ENCODE data around the gene PGLYRP2. TPM values are rescaled to one million over a fixed set of nuclear protein-coding genes. Genes with fewer than 3 reads are reported as not detected.

Gene PGLYRP2
- total and polyA plus RNA-seq, 9 of the 15 experiments (the other 6 are each of a cell fraction or from before 2014, with no cell fraction given): not detected

DNA sequence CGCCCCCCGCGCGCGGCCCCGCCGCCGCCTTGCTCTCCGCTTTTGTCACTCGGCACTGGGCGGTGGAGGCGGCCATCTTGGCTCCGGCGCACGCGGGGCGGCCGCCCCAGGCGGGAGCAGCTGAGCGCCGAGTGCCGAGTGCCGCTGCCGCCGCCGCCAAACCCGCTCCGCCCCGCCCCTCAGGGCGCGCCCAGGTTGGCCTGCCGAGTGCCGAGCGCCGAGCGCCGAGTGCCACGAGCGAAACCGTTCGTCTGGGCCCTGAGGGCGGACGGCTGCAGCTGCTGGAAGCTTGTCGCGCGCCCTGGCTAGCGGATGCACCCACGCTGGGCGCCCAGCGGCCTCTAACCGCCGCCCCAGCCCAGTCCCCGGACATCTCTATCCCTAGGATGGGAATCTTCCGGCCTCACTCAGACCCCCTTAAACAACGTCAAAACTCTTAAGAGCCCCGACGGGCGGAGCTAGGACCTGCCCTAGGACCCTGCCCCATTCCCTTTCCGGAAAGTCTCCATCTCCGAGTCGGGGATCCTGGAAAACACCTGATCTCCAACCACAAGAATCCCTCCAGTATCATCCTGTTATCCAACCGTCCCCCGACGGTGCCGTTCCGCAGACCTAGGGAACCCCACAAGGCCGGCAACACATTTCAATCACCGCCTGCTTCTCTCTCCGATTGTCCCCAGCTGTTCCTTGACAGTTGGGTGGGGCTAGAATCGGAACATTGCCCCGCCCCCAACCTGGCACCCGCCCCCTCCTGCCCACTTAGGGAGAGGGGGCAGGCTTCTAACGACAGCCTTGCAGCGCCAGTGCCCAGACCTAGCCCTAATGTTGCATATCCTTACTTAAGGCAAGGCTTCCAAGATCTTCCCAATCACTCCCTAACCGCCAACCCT lies 46.4 kb downstream of the PGLYRP2 start (continued):
- TF ChIP-seq, protein P1, sequence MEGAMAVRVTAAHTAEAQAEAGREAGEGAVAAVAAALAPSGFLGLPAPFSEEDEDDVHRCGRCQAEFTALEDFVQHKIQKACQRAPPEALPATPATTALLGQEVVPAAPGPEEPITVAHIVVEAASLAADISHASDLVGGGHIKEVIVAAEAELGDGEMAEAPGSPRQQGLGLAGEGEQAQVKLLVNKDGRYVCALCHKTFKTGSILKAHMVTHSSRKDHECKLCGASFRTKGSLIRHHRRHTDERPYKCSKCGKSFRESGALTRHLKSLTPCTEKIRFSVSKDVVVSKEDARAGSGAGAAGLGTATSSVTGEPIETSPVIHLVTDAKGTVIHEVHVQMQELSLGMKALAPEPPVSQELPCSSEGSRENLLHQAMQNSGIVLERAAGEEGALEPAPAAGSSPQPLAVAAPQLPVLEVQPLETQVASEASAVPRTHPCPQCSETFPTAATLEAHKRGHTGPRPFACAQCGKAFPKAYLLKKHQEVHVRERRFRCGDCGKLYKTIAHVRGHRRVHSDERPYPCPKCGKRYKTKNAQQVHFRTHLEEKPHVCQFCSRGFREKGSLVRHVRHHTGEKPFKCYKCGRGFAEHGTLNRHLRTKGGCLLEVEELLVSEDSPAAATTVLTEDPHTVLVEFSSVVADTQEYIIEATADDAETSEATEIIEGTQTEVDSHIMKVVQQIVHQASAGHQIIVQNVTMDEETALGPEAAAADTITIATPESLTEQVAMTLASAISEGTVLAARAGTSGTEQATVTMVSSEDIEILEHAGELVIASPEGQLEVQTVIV (CRISPR knock-in tag; IDR thresholded peaks at IDR 0.05; ENCODE audit: borderline replicate concordance): no peak
- TF ChIP-seq NR2C1 (IDR thresholded peaks at IDR 0.05) (no peak), NR2C1 (tag; IDR thresholded peaks at IDR 0.05) (no peak), CREBBP (IDR thresholded peaks at IDR 0.05; ENCODE audit: low read depth, low read length) (no peak), SLC30A9 (CRISPR knock-in tag; IDR thresholded peaks at IDR 0.05) (no peak), RFX1 (IDR thresholded peaks at IDR 0.05) (no peak), ETV1 (tag; conservative IDR thresholded peaks at IDR 0.05; ENCODE audit: low read depth) (no peak; the same call in 1 of the 2 replicates), ZFP30 (CRISPR knock-in tag; IDR thresholded peaks at IDR 0.05; ENCODE audit: borderline replicate concordance) (no peak), BCL6 (CRISPR knock-in tag; IDR thresholded peaks at IDR 0.05) (no peak), RB1 (IDR thresholded peaks at IDR 0.05; ENCODE audit: low read depth) (peak; percentile 100), ZNF766 (CRISPR knock-in tag; conservative IDR thresholded peaks at IDR 0.05) (0 out of 2 replicates have a peak, but pooled peaks have one; percentile 42), GTF2A2 (tag; IDR thresholded peaks at IDR 0.05) (no peak), ZEB2 (IDR thresholded peaks at IDR 0.05) (no peak), ZC3H8 (IDR thresholded peaks at IDR 0.05) (no peak), CHD2 (IDR thresholded peaks at IDR 0.05; ENCODE audit: low read depth, low read length) (0 out of 2 replicates have a peak, but pooled peaks have one; percentile 16)
- TF ChIP-seq, protein P2, sequence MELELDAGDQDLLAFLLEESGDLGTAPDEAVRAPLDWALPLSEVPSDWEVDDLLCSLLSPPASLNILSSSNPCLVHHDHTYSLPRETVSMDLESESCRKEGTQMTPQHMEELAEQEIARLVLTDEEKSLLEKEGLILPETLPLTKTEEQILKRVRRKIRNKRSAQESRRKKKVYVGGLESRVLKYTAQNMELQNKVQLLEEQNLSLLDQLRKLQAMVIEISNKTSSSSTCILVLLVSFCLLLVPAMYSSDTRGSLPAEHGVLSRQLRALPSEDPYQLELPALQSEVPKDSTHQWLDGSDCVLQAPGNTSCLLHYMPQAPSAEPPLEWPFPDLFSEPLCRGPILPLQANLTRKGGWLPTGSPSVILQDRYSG (tag; conservative IDR thresholded peaks at IDR 0.05; ENCODE audit: low read depth): no peak
- TF ChIP-seq, protein P3, sequence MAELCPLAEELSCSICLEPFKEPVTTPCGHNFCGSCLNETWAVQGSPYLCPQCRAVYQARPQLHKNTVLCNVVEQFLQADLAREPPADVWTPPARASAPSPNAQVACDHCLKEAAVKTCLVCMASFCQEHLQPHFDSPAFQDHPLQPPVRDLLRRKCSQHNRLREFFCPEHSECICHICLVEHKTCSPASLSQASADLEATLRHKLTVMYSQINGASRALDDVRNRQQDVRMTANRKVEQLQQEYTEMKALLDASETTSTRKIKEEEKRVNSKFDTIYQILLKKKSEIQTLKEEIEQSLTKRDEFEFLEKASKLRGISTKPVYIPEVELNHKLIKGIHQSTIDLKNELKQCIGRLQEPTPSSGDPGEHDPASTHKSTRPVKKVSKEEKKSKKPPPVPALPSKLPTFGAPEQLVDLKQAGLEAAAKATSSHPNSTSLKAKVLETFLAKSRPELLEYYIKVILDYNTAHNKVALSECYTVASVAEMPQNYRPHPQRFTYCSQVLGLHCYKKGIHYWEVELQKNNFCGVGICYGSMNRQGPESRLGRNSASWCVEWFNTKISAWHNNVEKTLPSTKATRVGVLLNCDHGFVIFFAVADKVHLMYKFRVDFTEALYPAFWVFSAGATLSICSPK (IDR thresholded peaks at IDR 0.05; ENCODE audit: borderline replicate concordance): no peak
- TF ChIP-seq, protein P4, sequence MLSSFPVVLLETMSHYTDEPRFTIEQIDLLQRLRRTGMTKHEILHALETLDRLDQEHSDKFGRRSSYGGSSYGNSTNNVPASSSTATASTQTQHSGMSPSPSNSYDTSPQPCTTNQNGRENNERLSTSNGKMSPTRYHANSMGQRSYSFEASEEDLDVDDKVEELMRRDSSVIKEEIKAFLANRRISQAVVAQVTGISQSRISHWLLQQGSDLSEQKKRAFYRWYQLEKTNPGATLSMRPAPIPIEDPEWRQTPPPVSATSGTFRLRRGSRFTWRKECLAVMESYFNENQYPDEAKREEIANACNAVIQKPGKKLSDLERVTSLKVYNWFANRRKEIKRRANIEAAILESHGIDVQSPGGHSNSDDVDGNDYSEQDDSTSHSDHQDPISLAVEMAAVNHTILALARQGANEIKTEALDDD (IDR thresholded peaks at IDR 0.05): no peak
- TF ChIP-seq, protein P5, sequence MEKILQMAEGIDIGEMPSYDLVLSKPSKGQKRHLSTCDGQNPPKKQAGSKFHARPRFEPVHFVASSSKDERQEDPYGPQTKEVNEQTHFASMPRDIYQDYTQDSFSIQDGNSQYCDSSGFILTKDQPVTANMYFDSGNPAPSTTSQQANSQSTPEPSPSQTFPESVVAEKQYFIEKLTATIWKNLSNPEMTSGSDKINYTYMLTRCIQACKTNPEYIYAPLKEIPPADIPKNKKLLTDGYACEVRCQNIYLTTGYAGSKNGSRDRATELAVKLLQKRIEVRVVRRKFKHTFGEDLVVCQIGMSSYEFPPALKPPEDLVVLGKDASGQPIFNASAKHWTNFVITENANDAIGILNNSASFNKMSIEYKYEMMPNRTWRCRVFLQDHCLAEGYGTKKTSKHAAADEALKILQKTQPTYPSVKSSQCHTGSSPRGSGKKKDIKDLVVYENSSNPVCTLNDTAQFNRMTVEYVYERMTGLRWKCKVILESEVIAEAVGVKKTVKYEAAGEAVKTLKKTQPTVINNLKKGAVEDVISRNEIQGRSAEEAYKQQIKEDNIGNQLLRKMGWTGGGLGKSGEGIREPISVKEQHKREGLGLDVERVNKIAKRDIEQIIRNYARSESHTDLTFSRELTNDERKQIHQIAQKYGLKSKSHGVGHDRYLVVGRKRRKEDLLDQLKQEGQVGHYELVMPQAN (IDR thresholded peaks at IDR 0.05; ENCODE audit: borderline replicate concordance): peak; percentile 89
